ENCODE measurements around the gene ARHGEF10L.

Gene ARHGEF10L

DNA sequence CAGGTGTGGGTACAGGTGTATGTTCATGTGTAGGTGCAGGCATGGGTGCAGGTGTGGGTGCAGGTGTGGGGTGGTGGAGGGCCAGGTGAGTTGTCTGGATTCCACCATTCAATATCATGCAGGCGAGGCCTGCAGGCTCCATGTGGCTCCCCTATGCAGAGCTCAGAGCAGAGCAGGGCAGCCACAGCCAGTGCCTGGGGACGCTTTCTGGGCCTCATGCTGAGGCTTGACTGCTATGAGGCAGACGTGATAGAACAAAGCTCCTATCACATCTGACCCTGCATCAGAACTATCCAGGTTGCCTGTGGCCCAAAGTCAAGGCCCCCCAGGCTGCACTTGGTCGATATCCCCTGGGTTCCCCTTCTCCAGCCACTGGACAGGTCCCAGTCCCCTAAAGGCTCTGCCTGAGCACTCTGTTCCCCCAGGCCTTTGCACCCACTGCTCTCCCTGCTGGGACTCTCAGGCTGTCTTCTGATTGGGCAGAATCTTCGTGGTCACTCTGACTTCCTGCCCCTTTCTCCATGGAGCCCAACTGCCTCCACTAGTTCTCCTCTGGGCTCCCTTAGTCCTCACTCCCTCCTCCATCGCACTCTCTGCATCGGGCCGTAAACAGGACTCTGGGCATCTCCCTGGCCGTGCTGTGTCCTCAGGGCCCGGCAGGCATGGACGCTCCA is 137.0 kb downstream of the ARHGEF10L start:
- CTCF ChIA-PET = interaction anchor here (0.7 kb wide), 1 partner anchor 899 kb away, joined by 5 read pairs; no protein-coding TSS in a partner anchor
- TF ChIP-seq, protein P1, sequence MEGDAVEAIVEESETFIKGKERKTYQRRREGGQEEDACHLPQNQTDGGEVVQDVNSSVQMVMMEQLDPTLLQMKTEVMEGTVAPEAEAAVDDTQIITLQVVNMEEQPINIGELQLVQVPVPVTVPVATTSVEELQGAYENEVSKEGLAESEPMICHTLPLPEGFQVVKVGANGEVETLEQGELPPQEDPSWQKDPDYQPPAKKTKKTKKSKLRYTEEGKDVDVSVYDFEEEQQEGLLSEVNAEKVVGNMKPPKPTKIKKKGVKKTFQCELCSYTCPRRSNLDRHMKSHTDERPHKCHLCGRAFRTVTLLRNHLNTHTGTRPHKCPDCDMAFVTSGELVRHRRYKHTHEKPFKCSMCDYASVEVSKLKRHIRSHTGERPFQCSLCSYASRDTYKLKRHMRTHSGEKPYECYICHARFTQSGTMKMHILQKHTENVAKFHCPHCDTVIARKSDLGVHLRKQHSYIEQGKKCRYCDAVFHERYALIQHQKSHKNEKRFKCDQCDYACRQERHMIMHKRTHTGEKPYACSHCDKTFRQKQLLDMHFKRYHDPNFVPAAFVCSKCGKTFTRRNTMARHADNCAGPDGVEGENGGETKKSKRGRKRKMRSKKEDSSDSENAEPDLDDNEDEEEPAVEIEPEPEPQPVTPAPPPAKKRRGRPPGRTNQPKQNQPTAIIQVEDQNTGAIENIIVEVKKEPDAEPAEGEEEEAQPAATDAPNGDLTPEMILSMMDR (conservative IDR thresholded peaks at IDR 0.05; ENCODE audit: low read depth) = no peak
- no peak for DNase-seq (ENCODE audit: low spot score)
- no peak overlapping the region for H3K27ac ChIP-seq
- POLR2A ChIA-PET (ENCODE audit: low non-redundant PET) = no interaction called here

GRCh38 chr1:17678011-17678410 is 138.5 kb downstream of the ARHGEF10L start:
- H3K27ac ChIP-seq = no peak overlapping the region
- TF ChIP-seq, protein P1 (conservative IDR thresholded peaks at IDR 0.05; ENCODE audit: low read depth) = no peak
- no peak for DNase-seq (ENCODE audit: low spot score)
- ChIA-PET POLR2A (ENCODE audit: low non-redundant PET) (interaction anchor here (0.6 to 0.8 kb wide), 2 partner anchors 27 to 42 kb away, joined by 3 to 8 read pairs; no protein-coding TSS in a partner anchor), CTCF (interaction anchor here (0.5 to 0.6 kb wide), 2 partner anchors 147 to 423 kb away, joined by 3 read pairs; no protein-coding TSS in a partner anchor)

- TF ChIP-seq, protein P1 (conservative IDR thresholded peaks at IDR 0.05; ENCODE audit: low read depth) = no peak
- no peak overlapping the region for H3K27ac ChIP-seq
- POLR2A ChIA-PET (ENCODE audit: low non-redundant PET) = interaction anchor here (0.6 kb wide), 1 partner anchor 189 kb away, joined by 5 read pairs; no protein-coding TSS in a partner anchor
- CTCF ChIA-PET = interaction anchor here (1.2 kb wide), 1 partner anchor 18 kb away, joined by 5 read pairs; no protein-coding TSS in a partner anchor
- DNase-seq (ENCODE audit: low spot score) = no peak
These were observed 140.4 kb downstream of the ARHGEF10L start for GRCh38 chr1:17679856-17680255.

DNA sequence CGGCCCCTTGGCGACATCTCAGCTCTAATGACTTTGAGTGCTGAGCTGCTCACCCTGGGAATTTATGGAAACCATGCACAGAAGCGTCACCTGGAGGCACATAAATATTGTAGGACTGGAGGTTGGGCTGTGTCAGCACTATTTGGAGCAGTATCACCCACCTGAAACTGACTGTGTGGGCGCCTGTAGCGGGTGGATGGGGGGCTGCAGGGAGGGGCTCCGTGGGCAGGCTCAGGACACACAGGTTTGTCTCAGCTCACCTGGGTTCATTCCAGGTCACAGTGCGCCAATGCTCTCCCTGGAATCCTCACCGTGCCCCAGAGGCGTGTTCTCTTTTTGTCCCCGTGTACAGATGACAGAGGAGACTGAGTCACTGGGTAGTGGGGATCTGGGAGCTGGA is 140.8 kb downstream of the ARHGEF10L start:
- DNase-seq (ENCODE audit: low spot score) = no peak
- TF ChIP-seq, protein P1 (conservative IDR thresholded peaks at IDR 0.05; ENCODE audit: low read depth) = no peak
- ChIA-PET POLR2A (ENCODE audit: low non-redundant PET) (interaction anchor here (0.6 kb wide), 1 partner anchor 188 kb away, joined by 5 read pairs; no protein-coding TSS in a partner anchor), CTCF (interaction anchor here (1.2 kb wide), 1 partner anchor 19 kb away, joined by 5 read pairs; no protein-coding TSS in a partner anchor)
- H3K27ac ChIP-seq = no peak overlapping the region

DNA sequence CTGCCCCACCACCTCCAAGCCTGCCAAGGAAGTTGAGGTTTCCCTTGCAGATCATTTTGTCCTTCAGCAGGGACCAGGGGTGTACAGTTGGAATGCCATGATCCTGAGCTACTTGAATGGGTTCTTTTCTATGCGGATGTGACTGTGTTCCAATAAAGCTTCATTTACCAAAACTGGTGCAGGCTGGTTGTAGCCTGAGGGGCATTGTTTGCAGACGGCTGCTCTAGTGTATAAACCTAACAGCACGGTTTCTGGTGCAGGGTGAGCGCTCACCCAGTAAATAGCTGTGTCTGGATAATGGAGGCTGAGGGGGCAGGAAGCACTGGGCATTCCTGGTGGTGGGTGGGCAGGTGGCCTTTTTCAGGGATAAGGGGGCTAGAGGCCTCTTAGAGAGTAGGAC is 142.9 kb downstream of the ARHGEF10L start:
- TF ChIP-seq, protein P1 (conservative IDR thresholded peaks at IDR 0.05; ENCODE audit: low read depth) = no peak
- no peak overlapping the region for H3K27ac ChIP-seq
- CTCF ChIA-PET = no interaction called here
- POLR2A ChIA-PET (ENCODE audit: low non-redundant PET) = no interaction called here
- no peak for DNase-seq (ENCODE audit: low spot score)

- no peak for DNase-seq (ENCODE audit: low spot score)
- TF ChIP-seq, protein P1 (conservative IDR thresholded peaks at IDR 0.05; ENCODE audit: low read depth) = no peak
- ChIA-PET CTCF (interaction anchor here (0.9 kb wide), 1 partner anchor 12 kb away, joined by 3 read pairs; no protein-coding TSS in a partner anchor), POLR2A (ENCODE audit: low non-redundant PET) (no interaction called here)
- no peak overlapping the region for H3K27ac ChIP-seq
These were observed 144.1 kb downstream of the ARHGEF10L start for GRCh38 chr1:17683598-17683997.
